Putamen (tissue), 1 donor: ENCODE data around the gene EDA.

ENCODE experiments used
- DNase-seq: peaks from one replicate; pipeline ENCODE4 v3.0.0-alpha.2; 2016; ENCODE audit warnings: low spot score

The EDA gene

DNA sequence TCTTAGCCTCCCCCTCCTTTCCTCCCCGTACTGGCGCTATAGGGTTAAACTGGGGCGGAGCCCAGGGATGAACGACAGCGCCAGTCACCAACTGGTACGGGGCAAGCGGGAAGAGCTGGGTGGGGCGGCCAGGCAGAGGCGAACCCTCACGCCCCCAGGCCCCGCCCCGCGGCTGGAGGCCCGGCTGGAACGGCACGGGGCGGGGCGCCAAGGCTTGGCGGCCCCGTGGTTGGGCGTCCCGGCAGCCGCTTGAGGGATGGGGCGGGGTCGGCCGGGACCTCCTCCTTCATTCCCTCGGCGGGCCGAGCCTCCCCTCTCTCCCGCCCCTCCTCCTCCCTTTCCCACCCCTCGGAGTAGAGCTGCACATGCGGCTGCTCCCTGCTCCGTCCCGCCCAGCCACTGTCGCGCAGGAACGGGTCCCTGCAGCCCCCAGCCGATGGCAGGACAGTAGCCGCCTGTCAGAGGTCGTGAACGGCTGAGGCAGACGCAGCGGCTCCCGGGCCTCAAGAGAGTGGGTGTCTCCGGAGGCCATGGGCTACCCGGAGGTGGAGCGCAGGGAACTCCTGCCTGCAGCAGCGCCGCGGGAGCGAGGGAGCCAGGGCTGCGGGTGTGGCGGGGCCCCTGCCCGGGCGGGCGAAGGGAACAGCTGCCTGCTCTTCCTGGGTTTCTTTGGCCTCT lies at the start of gene EDA:
EDA (plus strand) TSS at position 335 of the 678 bp plus-strand sequence.
- DNase-seq = peak; percentile 90

DNA sequence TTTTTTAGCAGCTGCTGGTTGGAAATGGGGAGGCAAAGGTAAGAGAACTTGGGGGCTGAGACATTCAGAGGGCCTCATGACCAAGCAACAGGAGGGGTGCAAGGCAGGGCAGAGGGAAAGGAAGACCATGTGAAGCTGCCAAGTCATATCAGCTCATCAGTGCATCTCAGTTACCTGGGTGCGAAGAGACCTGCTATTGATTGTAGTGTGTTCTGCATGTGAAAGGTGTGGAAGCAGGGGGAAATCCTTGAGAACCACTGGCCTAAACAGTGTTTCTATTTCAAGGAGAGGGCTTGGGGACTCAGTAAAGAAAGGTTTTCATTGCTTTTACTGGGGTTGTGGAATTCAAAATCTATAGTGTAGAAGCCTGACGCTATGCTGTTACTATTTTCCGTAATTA lies 47.1 kb upstream of the EDA start:
- no peak for DNase-seq

GRCh38 chrX:69597399-69597798 lies 18.5 kb upstream of the EDA start:
- no peak for DNase-seq

DNA sequence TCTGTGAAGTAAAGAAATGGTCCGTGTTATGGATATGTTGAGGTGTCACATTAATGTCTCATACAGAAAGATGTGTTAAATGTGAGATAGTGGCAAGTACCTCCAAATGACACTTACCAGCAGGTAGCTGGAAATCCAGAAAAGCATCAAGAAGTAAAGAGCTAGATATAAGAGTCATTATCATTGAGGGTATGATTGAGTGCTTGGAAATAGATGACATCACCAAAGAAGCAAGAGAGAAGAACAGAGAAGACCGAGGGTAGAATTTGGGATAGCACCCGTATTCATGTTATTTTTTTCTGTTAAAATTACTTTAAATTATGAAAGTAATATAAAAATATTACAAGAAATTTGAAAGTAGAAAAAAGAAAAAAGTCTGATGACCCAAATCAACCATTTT lies 15.7 kb upstream of the EDA start:
- no peak for DNase-seq

- DNase-seq = no peak
Measured at GRCh38 chrX:69603566-69604194, 12.2 kb upstream of the EDA start.

DNA sequence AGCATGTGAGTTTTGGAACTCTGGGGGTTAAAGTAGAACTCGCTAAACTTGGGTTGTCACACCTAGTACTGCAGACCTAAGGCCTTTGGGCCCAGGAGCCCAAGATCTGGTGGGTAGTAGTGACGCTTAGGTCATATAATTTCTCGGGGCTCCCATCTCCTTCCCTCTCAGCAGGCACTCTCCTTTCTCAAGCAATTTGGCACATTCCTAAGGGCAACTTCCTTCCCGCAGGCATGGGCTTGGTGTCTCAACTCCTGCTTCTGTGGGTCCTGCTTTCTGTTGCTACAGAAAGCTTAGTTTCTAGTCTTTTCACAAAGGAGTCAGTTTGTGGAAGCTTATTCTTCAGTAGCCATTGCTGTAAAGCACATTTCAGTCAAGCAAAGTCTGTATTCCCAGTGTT lies 10.4 kb upstream of the EDA start:
- no peak for DNase-seq

DNA sequence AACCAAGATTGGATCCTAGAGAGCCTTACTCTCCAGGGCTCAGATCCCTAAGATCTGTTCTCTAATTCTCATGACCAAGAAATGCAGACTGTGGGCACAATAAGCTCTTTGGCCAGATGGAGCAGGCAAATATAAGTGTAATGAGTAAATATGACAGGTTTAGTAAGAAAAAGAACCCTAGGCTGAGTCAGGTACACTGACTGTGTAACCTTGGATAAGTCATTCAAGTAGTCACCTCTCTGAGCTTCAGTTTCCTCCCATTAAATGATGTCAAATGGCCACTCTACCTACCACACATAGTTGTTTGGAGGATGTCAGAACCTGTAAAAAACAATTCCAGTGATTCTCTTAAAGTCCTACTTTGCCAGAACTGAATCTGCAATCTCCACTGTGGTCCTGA lies 8.3 kb upstream of the EDA start:
- no peak for DNase-seq

GRCh38 chrX:69613946-69614345 lies 2.0 kb upstream of the EDA start:
- no peak for DNase-seq

DNA sequence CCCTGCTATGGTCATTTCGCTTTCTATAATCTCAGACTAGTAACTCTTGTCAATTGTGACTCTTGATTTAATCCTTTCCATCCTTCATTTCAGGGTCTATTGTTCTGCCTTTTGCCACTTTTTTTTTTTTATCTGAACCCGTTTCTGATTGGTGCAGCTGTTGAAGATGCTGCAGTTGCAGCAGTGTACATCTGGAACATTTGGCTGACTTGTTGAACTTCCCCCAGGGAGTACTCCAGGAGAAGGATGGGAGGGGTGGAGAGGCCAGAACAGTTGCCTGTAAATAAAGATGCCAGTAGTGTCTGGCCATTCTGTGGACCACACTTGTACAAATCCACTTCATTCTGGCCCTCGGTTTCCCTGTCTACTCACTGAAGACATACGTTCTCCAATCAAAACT lies 1.0 kb upstream of the EDA start:
- DNase-seq = peak; percentile 1

DNA sequence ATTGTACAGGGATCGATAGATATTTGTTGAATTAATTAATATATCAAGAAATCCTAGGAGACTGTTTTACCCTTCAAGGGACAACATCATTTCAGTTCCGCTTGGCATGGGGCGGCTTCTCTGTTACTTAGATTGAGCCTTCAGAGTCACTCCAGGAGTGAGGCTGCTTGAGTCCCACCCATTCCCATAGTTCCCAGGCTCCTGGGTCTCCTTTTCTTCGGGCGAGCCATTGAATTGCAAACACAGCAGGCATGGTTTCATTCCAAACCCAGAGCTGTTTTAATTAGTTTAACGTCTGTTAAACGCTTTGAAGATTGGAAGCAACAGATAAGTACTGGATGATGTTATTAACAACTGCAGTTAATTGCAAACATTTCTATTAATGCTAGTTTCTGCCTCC lies 571 bp upstream of the EDA start:
- peak; percentile 7 for DNase-seq

- no peak for DNase-seq
Measured at GRCh38 chrX:69616457-69617203, 717 bp downstream of the EDA start.

DNA sequence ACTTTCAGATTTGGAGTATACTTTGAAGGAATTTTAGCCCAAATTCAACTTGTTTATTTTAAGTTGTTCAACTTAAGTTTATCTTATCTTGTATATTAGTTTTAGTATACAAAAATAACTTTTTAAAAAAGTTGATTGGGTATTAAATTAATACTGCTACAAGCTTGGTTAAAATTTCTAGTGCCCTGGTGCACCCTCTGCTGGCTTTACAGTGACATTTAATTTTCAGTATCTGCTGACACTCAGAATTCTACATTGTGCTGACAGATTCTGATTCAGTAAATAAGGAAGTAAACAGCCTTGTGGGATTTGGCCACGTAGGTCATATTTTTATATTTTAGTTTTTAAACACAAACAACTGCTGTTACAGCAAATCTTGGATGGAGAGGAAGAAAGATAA lies 2.9 kb downstream of the EDA start:
- DNase-seq = peak; percentile 8

- no peak for DNase-seq
Measured at GRCh38 chrX:69626129-69626528, 10.2 kb downstream of the EDA start.

- no peak for DNase-seq
Measured at GRCh38 chrX:69627744-69628143, 11.8 kb downstream of the EDA start.

DNA sequence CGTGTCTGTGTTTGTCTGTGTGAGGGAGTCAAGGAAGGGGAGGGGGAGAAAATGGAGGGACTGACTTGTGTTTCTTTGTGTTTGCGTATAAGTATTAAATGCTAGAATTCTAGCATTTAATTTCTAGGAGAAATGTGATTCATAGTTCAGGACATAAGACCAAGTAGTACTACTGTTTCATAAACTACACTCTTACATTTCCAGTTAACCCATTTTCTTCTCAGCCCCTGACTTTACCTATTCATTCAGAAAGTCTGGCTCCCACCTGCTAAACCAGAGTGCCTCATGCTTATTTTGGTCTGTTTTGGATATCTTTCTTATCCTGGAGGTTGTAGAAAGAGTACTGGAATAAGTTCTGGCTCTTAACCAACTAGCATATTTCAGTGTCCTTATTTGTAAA lies 14.2 kb downstream of the EDA start:
- no peak for DNase-seq

- DNase-seq = no peak
Measured at GRCh38 chrX:69664693-69665092, 48.8 kb downstream of the EDA start.

GRCh38 chrX:69670001-69670555 lies 54.2 kb downstream of the EDA start:
- no peak for DNase-seq

DNA sequence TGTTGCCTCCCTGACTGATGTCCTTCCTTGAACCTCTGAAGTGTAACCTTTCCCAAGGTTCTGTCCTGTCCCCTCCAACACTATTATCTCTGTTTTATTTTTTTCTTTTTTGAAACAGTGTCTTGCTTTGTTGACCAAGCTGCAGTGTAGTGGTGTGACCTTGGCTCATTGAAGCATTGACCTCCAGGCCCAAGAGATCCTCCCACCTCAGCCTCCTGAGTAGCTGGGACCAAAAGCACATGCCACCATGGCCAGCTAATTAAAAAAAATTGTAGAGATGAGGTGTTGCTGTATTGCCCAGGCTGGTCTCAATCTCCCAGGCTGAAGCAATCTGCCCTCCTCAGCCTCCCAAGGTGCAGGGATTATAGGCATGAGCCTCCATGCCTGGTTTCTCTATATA lies 59.0 kb downstream of the EDA start:
- no peak for DNase-seq

GRCh38 chrX:69705818-69706217 lies 89.9 kb downstream of the EDA start:
- no peak for DNase-seq

- no peak for DNase-seq
Measured at GRCh38 chrX:69718102-69718501, 102.2 kb downstream of the EDA start.

GRCh38 chrX:69724307-69724706 lies 108.4 kb downstream of the EDA start:
- DNase-seq = no peak

DNA sequence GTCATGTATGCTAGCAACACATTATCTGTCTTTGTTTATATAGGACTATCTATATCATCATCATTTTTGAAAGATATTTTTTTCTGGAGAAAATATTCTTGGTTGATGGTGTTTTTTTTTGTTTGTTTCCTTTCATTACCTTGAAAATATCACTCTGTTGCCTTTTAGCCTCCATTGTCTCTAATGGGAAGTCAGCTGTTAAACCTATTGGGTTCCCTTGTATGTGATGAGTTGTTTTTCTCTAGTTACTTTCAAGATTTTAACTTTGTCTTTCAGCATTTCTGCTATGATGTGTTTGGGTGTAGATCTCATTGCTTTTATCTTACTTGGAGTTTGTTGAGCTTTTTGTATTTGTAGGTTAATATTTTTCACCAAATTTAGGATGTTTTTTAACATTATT lies 124.4 kb downstream of the EDA start:
- DNase-seq = no peak

DNA sequence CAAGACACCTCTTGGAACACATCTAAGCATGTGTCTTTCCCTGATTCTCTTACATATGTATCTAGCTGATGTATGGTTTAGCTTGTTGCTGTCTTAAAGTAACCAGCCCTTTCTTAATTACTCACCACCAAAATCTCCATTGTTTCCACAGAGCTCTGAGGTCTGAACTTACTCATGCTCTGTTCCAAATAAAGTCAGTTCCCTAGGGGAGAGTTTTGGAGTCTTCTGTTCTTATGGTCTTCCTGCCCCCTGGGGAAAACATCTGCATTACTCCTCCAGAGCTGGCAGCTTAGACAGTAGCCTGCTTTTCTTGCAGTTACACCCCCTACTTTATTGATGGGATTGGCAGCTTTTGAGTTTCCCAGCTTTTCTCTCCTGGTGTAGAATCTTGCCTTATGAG lies 125.8 kb downstream of the EDA start:
- DNase-seq = no peak
